Activated CD4-positive, alpha-beta T cell treated with anti-CD3 and anti-CD28 coated beads, Interleukin-2, amount 10 ng/mL, durations not matched to agents 7 days and 5 days (primary cell): ENCODE data around the gene DNAJB11. TPM values are rescaled to one million over a fixed set of nuclear protein-coding genes. Genes with fewer than 3 reads are reported as not detected.
"Not testable (repeated sequence)": the region's sequence is repeated elsewhere in the genome, so short reads cannot be mapped to it uniquely, and the experiment has no call there.

Source experiments
- CTCF ChIA-PET: fragments of 350-600 bp; sonication (Branson Sonifier 250); formaldehyde crosslinking; loops from one replicate; lab custom pipeline; 2021; ENCODE audit warnings: antibody characterized with exemption; lab: Charles Lee
- POLR2A ChIA-PET: fragments of 350-600 bp; sonication (Branson Sonifier 250); formaldehyde crosslinking; loops from one replicate; lab custom pipeline; 2021; ENCODE audit warnings: antibody characterized with exemption; lab: Charles Lee
- DNase-seq: peaks from one replicate; pipeline ENCODE4 v3.0.0-alpha.2; 2020
- H3K27ac Mint-ChIP-seq: one replicate; pipeline ENCODE4 v1.8.0; 2021; ENCODE audit warnings: mild to moderate bottlenecking, moderate library complexity, mixed read lengths
- H3K27me3 Mint-ChIP-seq: one replicate; pipeline ENCODE4 v1.8.0; 2021; ENCODE audit warnings: mixed read lengths
- H3K36me3 Mint-ChIP-seq: one replicate; pipeline ENCODE4 v1.8.0; 2021; ENCODE audit warnings: low read depth, mixed read lengths
- H3K4me1 Mint-ChIP-seq: one replicate; pipeline ENCODE4 v1.8.0; 2021; ENCODE audit warnings: mixed read lengths
- H3K4me3 Mint-ChIP-seq: one replicate; pipeline ENCODE4 v1.8.0; 2021; ENCODE audit warnings: mild to moderate bottlenecking, moderate library complexity, mixed read lengths
- H3K9me3 Mint-ChIP-seq: one replicate; pipeline ENCODE4 v1.8.0; 2021; ENCODE audit warnings: mixed read lengths
- total RNA-seq, 2 experiments: library from RNA; stranded (reverse); gene quantifications; one replicate each; pipeline ENCODE4 v1.2.3, GENCODE V29; 2021

DNAJB11 gene
- total RNA-seq, 2 experiments from 2014 or later: 54.9 to 57.3 TPM

GRCh38 chr3:186567072-186567921 lies 3.2 kb upstream of the DNAJB11 start, which contains the start of gene TBCCD1:
TBCCD1 (minus strand) TSS chr3:186567339; CDS start chr3:186564329, 3,010 bp downstream.
- H3K27ac Mint-ChIP-seq: peak within 1 kb of the TSS; percentile 95
- H3K27me3 Mint-ChIP-seq: no peaks in the 10 kb centered on the region
- peaks cover 6% of the 10 kb centered on the region for H3K36me3 Mint-ChIP-seq
- H3K9me3 Mint-ChIP-seq: no peaks in the 10 kb centered on the region
- ChIA-PET CTCF (interaction anchor here (1.1 to 2.9 kb wide), 4 partner anchors 30 to 584 kb away, joined by 3 to 8 read pairs (median 4); no protein-coding TSS in a partner anchor), POLR2A (interaction anchor here (0.7 kb wide), 1 partner anchor 1241 kb away, joined by 5 read pairs; no protein-coding TSS in a partner anchor)
- DNase-seq: peak; percentile 93
- peak within 1 kb of the TSS; percentile 89 for H3K4me3 Mint-ChIP-seq
- H3K4me1 Mint-ChIP-seq: peaks cover 66% of the 10 kb centered on the region

- POLR2A ChIA-PET: interaction anchor here (1.5 kb wide), 1 partner anchor 214 kb away, joined by 4 read pairs; the partner anchor contains the start of gene EIF4A2
- Mint-ChIP-seq H3K27ac (peak overlapping the region; percentile 100), H3K4me3 (peak overlapping the region; percentile 89), H3K4me1 (peaks cover 69% of the 10 kb centered on the region)
- H3K9me3 Mint-ChIP-seq, H3K36me3 Mint-ChIP-seq, DNase-seq, H3K27me3 Mint-ChIP-seq: not testable (repeated sequence)
- CTCF ChIA-PET: interaction anchor here (0.6 to 2.3 kb wide), 4 partner anchors 11 to 626 kb away, joined by 5 to 7 read pairs (median 5); no protein-coding TSS in a partner anchor
Measured at GRCh38 chr3:186569361-186569760, 1.2 kb upstream of the DNAJB11 start.

- DNase-seq: no peak
- Mint-ChIP-seq H3K4me1 (peaks cover 69% of the 10 kb centered on the region), H3K27me3 (no peaks in the 10 kb centered on the region), H3K27ac (peak overlapping the region; percentile 100), H3K9me3 (no peaks in the 10 kb centered on the region), H3K4me3 (peak overlapping the region; percentile 89), H3K36me3 (peaks cover 11% of the 10 kb centered on the region)
- ChIA-PET POLR2A (interaction anchor here (1.5 kb wide), 1 partner anchor 214 kb away, joined by 4 read pairs; the partner anchor contains the start of gene EIF4A2), CTCF (interaction anchor here (0.9 to 2.3 kb wide), 6 partner anchors 11 to 626 kb away, joined by 3 to 7 read pairs (median 5); no protein-coding TSS in a partner anchor)
Measured at GRCh38 chr3:186569779-186570095, 783 bp upstream of the DNAJB11 start.

- ChIA-PET POLR2A (interaction anchor here (0.6 kb wide), 1 partner anchor 25 kb away, joined by 3 read pairs; no protein-coding TSS in a partner anchor), CTCF (interaction anchor here (1.0 to 2.5 kb wide), 7 partner anchors 10 to 627 kb away, joined by 3 to 8 read pairs (median 5); no protein-coding TSS in a partner anchor)
- peak overlapping the region; percentile 100 for H3K27ac Mint-ChIP-seq
- H3K4me1 Mint-ChIP-seq: peaks cover 69% of the 10 kb centered on the region
- H3K9me3 Mint-ChIP-seq: no peaks in the 10 kb centered on the region
- H3K36me3 Mint-ChIP-seq: peaks cover 20% of the 10 kb centered on the region
- no peak for DNase-seq
- peak overlapping the region; percentile 89 for H3K4me3 Mint-ChIP-seq
- H3K27me3 Mint-ChIP-seq: no peaks in the 10 kb centered on the region
Measured at GRCh38 chr3:186570941-186571643, 572 bp downstream of the DNAJB11 start.

- ChIA-PET POLR2A (interaction anchor here (0.6 kb wide), 1 partner anchor 214 kb away, joined by 3 read pairs; no protein-coding TSS in a partner anchor), CTCF (interaction anchor here (1.6 to 2.5 kb wide), 4 partner anchors 9 to 628 kb away, joined by 5 to 8 read pairs (median 6); no protein-coding TSS in a partner anchor)
- Mint-ChIP-seq H3K9me3 (no peaks in the 10 kb centered on the region), H3K36me3 (peaks cover 26% of the 10 kb centered on the region), H3K4me1 (peaks cover 63% of the 10 kb centered on the region), H3K4me3 (peak overlapping the region; percentile 89), H3K27me3 (no peaks in the 10 kb centered on the region), H3K27ac (peak overlapping the region; percentile 100)
- no peak for DNase-seq
Measured at GRCh38 chr3:186571644-186572013, 1.1 kb downstream of the DNAJB11 start.

- Mint-ChIP-seq H3K4me1 (peaks cover 23% of the 10 kb centered on the region), H3K36me3 (peaks cover 45% of the 10 kb centered on the region), H3K9me3 (no peaks in the 10 kb centered on the region), H3K4me3 (no peak overlapping the region), H3K27me3 (no peaks in the 10 kb centered on the region), H3K27ac (no peak overlapping the region)
- DNase-seq: no peak
- CTCF ChIA-PET: interaction anchor here (0.6 to 1.4 kb wide), 2 partner anchors 39 to 333 kb away, joined by 3 read pairs; no protein-coding TSS in a partner anchor
- POLR2A ChIA-PET: no interaction called here
Measured at GRCh38 chr3:186577521-186577920, 7.0 kb downstream of the DNAJB11 start.

- CTCF ChIA-PET: interaction anchor here (0.6 to 1.6 kb wide), 4 partner anchors 10 to 36 kb away, joined by 3 to 5 read pairs (median 4); partner anchors contain the start of gene DNAJB11
- H3K27ac Mint-ChIP-seq: no peak overlapping the region
- peaks cover 49% of the 10 kb centered on the region for H3K36me3 Mint-ChIP-seq
- DNase-seq: no peak
- no peaks in the 10 kb centered on the region for H3K9me3 Mint-ChIP-seq
- H3K4me1 Mint-ChIP-seq: peaks cover 4% of the 10 kb centered on the region
- POLR2A ChIA-PET: no interaction called here
- H3K27me3 Mint-ChIP-seq: no peaks in the 10 kb centered on the region
- no peak overlapping the region for H3K4me3 Mint-ChIP-seq
Measured at GRCh38 chr3:186580785-186581184, 10.3 kb downstream of the DNAJB11 start.

GRCh38 chr3:186582541-186582940 lies 12.0 kb downstream of the DNAJB11 start:
- DNase-seq: no peak
- Mint-ChIP-seq H3K27ac (no peak overlapping the region), H3K27me3 (no peaks in the 10 kb centered on the region), H3K36me3 (peaks cover 41% of the 10 kb centered on the region), H3K9me3 (no peaks in the 10 kb centered on the region), H3K4me3 (no peak overlapping the region), H3K4me1 (peaks cover 1% of the 10 kb centered on the region)
- POLR2A ChIA-PET: no interaction called here
- CTCF ChIA-PET: interaction anchor here (0.8 to 3.3 kb wide), 4 partner anchors 12 to 340 kb away, joined by 3 to 7 read pairs (median 4); partner anchors contain the start of gene DNAJB11

GRCh38 chr3:186583831-186584230 lies 13.3 kb downstream of the DNAJB11 start:
- Mint-ChIP-seq H3K4me1 (peaks cover 7% of the 10 kb centered on the region), H3K27ac (no peak overlapping the region), H3K36me3 (peaks cover 32% of the 10 kb centered on the region), H3K27me3 (no peaks in the 10 kb centered on the region), H3K9me3 (no peaks in the 10 kb centered on the region), H3K4me3 (no peak overlapping the region)
- POLR2A ChIA-PET: no interaction called here
- CTCF ChIA-PET: interaction anchor here (1.8 to 3.3 kb wide), 3 partner anchors 12 to 33 kb away, joined by 5 to 9 read pairs (median 7); no protein-coding TSS in a partner anchor
- no peak for DNase-seq

- H3K4me3 Mint-ChIP-seq, DNase-seq, H3K27ac Mint-ChIP-seq, POLR2A ChIA-PET, H3K27me3 Mint-ChIP-seq, H3K9me3 Mint-ChIP-seq: not testable (repeated sequence)
- H3K36me3 Mint-ChIP-seq: peaks cover 25% of the 10 kb centered on the region
- CTCF ChIA-PET: interaction anchor here (0.5 to 1.9 kb wide), 4 partner anchors 15 to 766 kb away, joined by 3 to 6 read pairs (median 4); partner anchors contain the start of gene DNAJB11
- peaks cover 21% of the 10 kb centered on the region for H3K4me1 Mint-ChIP-seq
Measured at GRCh38 chr3:186586245-186586644, 15.7 kb downstream of the DNAJB11 start.

GRCh38 chr3:186587183-186587582 lies 16.7 kb downstream of the DNAJB11 start:
- H3K27ac Mint-ChIP-seq: no peak overlapping the region
- CTCF ChIA-PET: interaction anchor here (0.6 to 1.9 kb wide), 4 partner anchors 10 to 139 kb away, joined by 3 to 6 read pairs (median 4); partner anchors contain the start of gene DNAJB11
- H3K36me3 Mint-ChIP-seq: peaks cover 24% of the 10 kb centered on the region
- peaks cover 21% of the 10 kb centered on the region for H3K4me1 Mint-ChIP-seq
- no peak for DNase-seq
- H3K9me3 Mint-ChIP-seq: no peaks in the 10 kb centered on the region
- POLR2A ChIA-PET: no interaction called here
- no peak overlapping the region for H3K4me3 Mint-ChIP-seq
- H3K27me3 Mint-ChIP-seq: no peaks in the 10 kb centered on the region

GRCh38 chr3:186588632-186589031 lies 18.1 kb downstream of the DNAJB11 start:
- Mint-ChIP-seq H3K4me1 (peaks cover 21% of the 10 kb centered on the region), H3K27ac (peak overlapping the region; percentile 7), H3K27me3 (no peaks in the 10 kb centered on the region), H3K9me3 (no peaks in the 10 kb centered on the region), H3K4me3 (no peak overlapping the region), H3K36me3 (peaks cover 18% of the 10 kb centered on the region)
- ChIA-PET POLR2A (no interaction called here), CTCF (interaction anchor here (0.6 to 0.7 kb wide), 2 partner anchors 591 to 766 kb away, joined by 4 to 5 read pairs; no protein-coding TSS in a partner anchor)
- no peak for DNase-seq
